BE2C (cell line): Measurements from ENCODE around the gene EPHA8.

Experiments
- DNase-seq: peaks from one replicate; pipeline ENCODE4 v3.0.0-alpha.2; 2020
- H3K27me3 ChIP-seq: fragments of 250-450 bp; sonication (Bioruptor Pico); 2 replicates; pipeline ENCODE4 v1.5.1; 2020; ENCODE audit warnings: mild to moderate bottlenecking
- H3K36me3 ChIP-seq: fragments of 250-450 bp; sonication (Bioruptor Pico); 2 replicates; pipeline ENCODE4 v1.5.1; 2020; ENCODE audit warnings: mild to moderate bottlenecking
- H3K4me1 ChIP-seq: fragments of 250-450 bp; sonication (Bioruptor Pico); 2 replicates; pipeline ENCODE4 v1.5.1; 2020
- H3K4me3 ChIP-seq: 2 replicates; pipeline ENCODE4 v1.5.1; 2011; ENCODE audit warnings: low read depth, low read length
- H3K9me3 ChIP-seq: fragments of 250-450 bp; sonication (Bioruptor Pico); 2 replicates; pipeline ENCODE4 v1.5.1; 2020
- TF ChIP-seq, protein P1 (sequence below): IDR thresholded peaks from 2 replicates; pipeline ENCODE4 v1.5.1; 2012; ENCODE audit warnings: mild to moderate bottlenecking, low read depth, low read length

EPHA8 gene

DNA sequence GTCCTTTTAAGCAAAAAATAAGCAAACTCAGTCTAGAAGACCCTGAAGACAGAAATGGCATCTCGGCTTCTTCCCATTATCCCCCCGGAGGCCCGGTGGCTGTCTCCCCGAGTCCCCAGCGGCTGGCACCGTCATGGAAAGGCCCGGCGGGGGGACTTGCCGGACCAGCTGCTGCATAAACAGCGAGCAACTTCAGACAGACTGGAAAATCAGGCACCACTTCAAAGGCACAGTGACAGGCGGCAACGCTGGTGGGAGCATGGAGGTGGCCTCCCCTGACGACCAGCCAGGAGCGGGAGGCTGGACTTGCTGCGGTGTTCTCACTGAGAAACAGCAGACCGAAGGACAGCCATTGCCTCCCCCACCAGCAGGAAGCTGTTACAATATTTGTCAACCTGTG, 54.8 kb downstream of the EPHA8 start:
- TF ChIP-seq, protein P1, sequence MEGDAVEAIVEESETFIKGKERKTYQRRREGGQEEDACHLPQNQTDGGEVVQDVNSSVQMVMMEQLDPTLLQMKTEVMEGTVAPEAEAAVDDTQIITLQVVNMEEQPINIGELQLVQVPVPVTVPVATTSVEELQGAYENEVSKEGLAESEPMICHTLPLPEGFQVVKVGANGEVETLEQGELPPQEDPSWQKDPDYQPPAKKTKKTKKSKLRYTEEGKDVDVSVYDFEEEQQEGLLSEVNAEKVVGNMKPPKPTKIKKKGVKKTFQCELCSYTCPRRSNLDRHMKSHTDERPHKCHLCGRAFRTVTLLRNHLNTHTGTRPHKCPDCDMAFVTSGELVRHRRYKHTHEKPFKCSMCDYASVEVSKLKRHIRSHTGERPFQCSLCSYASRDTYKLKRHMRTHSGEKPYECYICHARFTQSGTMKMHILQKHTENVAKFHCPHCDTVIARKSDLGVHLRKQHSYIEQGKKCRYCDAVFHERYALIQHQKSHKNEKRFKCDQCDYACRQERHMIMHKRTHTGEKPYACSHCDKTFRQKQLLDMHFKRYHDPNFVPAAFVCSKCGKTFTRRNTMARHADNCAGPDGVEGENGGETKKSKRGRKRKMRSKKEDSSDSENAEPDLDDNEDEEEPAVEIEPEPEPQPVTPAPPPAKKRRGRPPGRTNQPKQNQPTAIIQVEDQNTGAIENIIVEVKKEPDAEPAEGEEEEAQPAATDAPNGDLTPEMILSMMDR = no peak
- H3K27me3 ChIP-seq = no peaks in the 10 kb centered on the region
- no peaks in the 10 kb centered on the region for H3K4me1 ChIP-seq
- H3K4me3 ChIP-seq = no peak overlapping the region
- no peak for DNase-seq
- H3K9me3 ChIP-seq = no peaks in the 10 kb centered on the region
- no peaks in the 10 kb centered on the region for H3K36me3 ChIP-seq

- Histone ChIP-seq H3K27me3 (no peaks in the 10 kb centered on the region), H3K4me3 (no peak overlapping the region), H3K4me1 (no peaks in the 10 kb centered on the region), H3K36me3 (no peaks in the 10 kb centered on the region), H3K9me3 (no peaks in the 10 kb centered on the region)
- TF ChIP-seq, protein P1 = no peak
- DNase-seq = no peak
Observed at GRCh38 chr1:22619252-22619651, 56.0 kb downstream of the EPHA8 start.

DNA sequence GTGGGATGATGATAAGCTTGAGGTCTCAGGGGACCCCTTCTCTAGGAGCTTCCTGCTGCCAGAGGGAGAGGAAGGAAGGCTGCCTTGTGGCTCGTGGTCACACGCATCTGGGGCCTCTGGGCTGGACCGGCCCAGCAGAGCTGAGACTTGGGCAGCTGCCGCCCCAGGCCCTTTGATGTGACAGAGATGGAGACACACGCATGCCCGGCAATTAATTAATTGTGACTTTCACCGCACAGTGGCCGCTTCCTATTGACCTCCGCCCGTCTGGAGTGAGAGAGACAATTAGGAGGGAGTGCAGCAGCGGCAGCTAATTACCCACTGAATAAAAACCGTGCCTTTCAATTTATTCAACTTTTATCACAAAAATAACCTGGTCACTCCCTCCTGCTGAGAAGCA, 56.5 kb downstream of the EPHA8 start:
- Histone ChIP-seq H3K4me3 (no peak overlapping the region), H3K36me3 (no peaks in the 10 kb centered on the region), H3K9me3 (no peaks in the 10 kb centered on the region), H3K4me1 (no peaks in the 10 kb centered on the region), H3K27me3 (no peaks in the 10 kb centered on the region)
- DNase-seq = no peak
- TF ChIP-seq, protein P1 = no peak

DNA sequence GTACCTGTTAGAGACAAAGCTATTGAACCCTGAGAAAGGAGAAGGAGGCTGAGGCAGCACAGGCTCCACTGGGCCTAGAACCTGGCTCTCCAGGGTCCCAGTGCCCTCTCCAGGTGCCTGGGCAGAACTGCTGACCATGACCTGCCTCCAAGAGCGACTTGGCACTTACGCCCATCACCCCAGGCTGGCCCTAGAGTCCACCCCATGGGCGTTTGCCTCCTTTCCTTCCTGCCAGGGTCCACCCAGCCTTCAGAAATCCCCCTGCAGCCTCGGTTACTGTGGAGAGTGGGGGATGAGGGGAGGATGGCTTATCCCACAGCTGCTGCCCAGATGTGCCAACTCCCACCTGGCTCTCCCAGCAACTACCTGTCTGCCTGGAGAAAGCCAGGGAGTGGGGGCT, 58.5 kb downstream of the EPHA8 start:
- H3K4me1 ChIP-seq = no peaks in the 10 kb centered on the region
- DNase-seq = no peak
- no peaks in the 10 kb centered on the region for H3K27me3 ChIP-seq
- TF ChIP-seq, protein P1 = no peak
- no peaks in the 10 kb centered on the region for H3K9me3 ChIP-seq
- H3K4me3 ChIP-seq = no peak overlapping the region
- H3K36me3 ChIP-seq = no peaks in the 10 kb centered on the region

DNA sequence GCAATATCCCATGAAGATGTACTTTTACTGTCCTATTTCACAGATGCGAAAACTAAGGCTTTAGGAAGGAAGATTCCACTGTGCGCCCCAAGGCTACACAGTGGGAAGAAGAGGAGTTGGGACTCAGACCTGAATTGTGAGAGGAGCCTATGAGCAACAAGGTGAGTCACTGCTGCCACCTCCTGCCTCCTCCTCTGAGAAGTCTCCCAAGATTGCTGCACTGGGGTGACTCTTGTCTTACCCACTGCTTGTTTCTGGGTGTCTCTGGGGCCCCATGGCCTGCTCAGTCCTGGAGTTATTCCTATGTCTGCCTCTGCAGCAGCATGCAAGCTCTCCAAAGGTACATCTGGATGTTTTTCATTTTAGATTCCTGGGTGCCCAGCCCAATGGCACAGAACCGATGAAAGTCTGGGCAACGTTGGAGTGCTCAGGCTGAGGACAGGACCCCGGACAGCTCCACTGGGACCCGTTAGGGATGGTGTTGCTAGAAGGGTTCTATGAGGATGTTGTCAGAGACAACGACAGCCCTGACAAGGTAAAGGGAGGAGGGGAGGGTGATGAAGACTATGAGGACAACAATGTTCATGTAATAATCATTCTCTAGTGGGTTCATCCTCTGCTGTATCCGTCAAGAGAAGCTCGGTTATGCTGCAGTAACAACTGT, 62.1 kb downstream of the EPHA8 start:
- TF ChIP-seq, protein P1 = no peak
- Histone ChIP-seq H3K9me3 (no peaks in the 10 kb centered on the region), H3K4me1 (no peaks in the 10 kb centered on the region), H3K27me3 (no peaks in the 10 kb centered on the region), H3K36me3 (no peaks in the 10 kb centered on the region), H3K4me3 (no peak overlapping the region)
- no peak for DNase-seq

DNA sequence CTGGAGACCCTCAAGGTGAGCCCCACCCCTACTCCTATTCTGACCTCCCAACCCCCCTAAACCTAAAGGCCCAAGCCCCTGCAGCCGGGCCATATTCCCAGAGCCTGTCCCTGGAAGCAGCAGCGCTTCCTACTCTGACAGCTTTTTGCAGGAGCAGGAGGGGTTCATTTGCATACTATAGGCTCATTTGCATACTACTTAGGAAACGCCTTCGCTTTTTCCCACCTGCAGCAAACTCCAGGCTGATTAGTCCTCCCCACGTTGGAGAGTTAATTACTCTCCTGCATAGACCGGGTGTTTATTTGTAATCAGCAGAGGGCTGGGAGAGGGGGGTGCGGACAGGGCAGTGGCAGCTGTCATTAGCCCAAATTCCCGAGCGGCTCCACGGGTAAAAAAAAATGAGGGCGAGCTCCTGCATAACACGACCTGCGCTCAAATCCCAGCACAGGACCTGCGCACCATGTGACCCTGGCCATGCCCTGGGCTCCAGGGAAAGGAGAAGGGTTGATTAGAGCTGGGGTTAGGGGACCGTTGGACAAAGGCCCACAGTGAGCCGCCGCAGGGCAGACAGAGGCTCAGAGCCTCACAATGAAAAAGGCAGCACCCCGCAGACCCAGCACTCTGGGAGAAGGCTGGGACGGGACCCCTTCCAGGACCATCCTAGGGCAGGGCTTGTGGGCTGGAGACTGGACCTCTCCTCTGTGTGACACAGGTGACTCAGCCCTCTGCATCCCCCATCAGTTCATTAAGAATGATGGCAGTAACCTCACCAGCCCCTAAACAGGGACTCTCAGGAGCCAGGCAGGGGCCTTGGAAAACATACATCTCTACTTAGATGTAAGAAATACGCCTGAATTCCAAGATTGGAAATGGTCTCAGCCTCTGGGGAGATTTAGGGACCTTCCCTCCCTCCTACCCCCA, 63.2 kb downstream of the EPHA8 start:
- TF ChIP-seq, protein P1 = no peak
- no peak overlapping the region for H3K4me3 ChIP-seq
- H3K27me3 ChIP-seq = no peaks in the 10 kb centered on the region
- H3K4me1 ChIP-seq = no peaks in the 10 kb centered on the region
- H3K9me3 ChIP-seq = no peaks in the 10 kb centered on the region
- DNase-seq = no peak
- H3K36me3 ChIP-seq = no peaks in the 10 kb centered on the region
